G401.6 (cell line): ENCODE data around the gene NKX2-8.
A peak's percentile ranks its signal among the peaks of the same experiment; 100 is the strongest.

Source experiments
- FAIRE-seq: peaks from 2 replicates; lab custom pipeline; 2012; peaks lifted over from hg19 to GRCh38; lab: Jason Lieb, UNC

The NKX2-8 gene

GRCh38 chr14:36582011-36582873 lies at the start of gene NKX2-8:
TSS of gene NKX2-8 (minus strand) at chr14:36582614. CDS start at chr14:36582389, 225 bp downstream.
- no peak for FAIRE-seq

- FAIRE-seq = no peak
Measured at GRCh38 chr14:36627981-36628380, 45.6 kb upstream of the NKX2-8 start.

- no peak for FAIRE-seq
Measured at GRCh38 chr14:36626151-36626550, 43.7 kb upstream of the NKX2-8 start.

- no peak for FAIRE-seq
Measured at GRCh38 chr14:36625436-36625835, 43.0 kb upstream of the NKX2-8 start.

- no peak for FAIRE-seq
Measured at GRCh38 chr14:36625014-36625413, 42.6 kb upstream of the NKX2-8 start.

GRCh38 chr14:36619853-36620252 lies 37.4 kb upstream of the NKX2-8 start:
- FAIRE-seq = no peak

GRCh38 chr14:36619131-36619530 lies 36.7 kb upstream of the NKX2-8 start:
- FAIRE-seq = no peak

GRCh38 chr14:36618641-36619040 lies 36.2 kb upstream of the NKX2-8 start:
- FAIRE-seq = no peak

- no peak for FAIRE-seq
Measured at GRCh38 chr14:36617824-36618223, 35.4 kb upstream of the NKX2-8 start.

- FAIRE-seq = no peak
Measured at GRCh38 chr14:36605506-36605857, 23.1 kb upstream of the NKX2-8 start.

- FAIRE-seq = peak; percentile 82
Measured at GRCh38 chr14:36604757-36605505, 22.5 kb upstream of the NKX2-8 start.

- FAIRE-seq = no peak
Measured at GRCh38 chr14:36600431-36600830, 18.0 kb upstream of the NKX2-8 start.

GRCh38 chr14:36591482-36591881 lies 9.1 kb upstream of the NKX2-8 start:
- FAIRE-seq = no peak

GRCh38 chr14:36588788-36589187 lies 6.4 kb upstream of the NKX2-8 start:
- no peak for FAIRE-seq

GRCh38 chr14:36588119-36588518 lies 5.7 kb upstream of the NKX2-8 start:
- FAIRE-seq = no peak

- no peak for FAIRE-seq
Measured at GRCh38 chr14:36585100-36585499, 2.7 kb upstream of the NKX2-8 start.

GRCh38 chr14:36583893-36584811 lies 1.7 kb upstream of the NKX2-8 start:
- no peak for FAIRE-seq

GRCh38 chr14:36583242-36583892 lies 953 bp upstream of the NKX2-8 start:
- FAIRE-seq = no peak

- no peak for FAIRE-seq
Measured at GRCh38 chr14:36582874-36583241, 444 bp upstream of the NKX2-8 start.

GRCh38 chr14:36580856-36581831 lies 1.3 kb downstream of the NKX2-8 start:
- FAIRE-seq = no peak
